ENCODE data around the gene SPATA22. TPM values are rescaled to one million over a fixed set of nuclear protein-coding genes. Genes with fewer than 3 reads are reported as not detected.

The SPATA22 gene
- total and polyA plus RNA-seq, 12 donors, result 0.09 to 3.1 (median 0.37) TPM; not detected in 2

GRCh38 chr17:3507071-3507470 is 35.5 kb upstream of the SPATA22 start:
- H3K27ac ChIP-seq, result no peak overlapping the region
- H3K36me3 ChIP-seq, result no peaks in the 10 kb centered on the region
- peaks cover 3 to 12% (median 8%) of the 10 kb centered on the region in 9 donors for H3K4me1 ChIP-seq
- H3K4me3 ChIP-seq, result no peak overlapping the region
- H3K9me3 ChIP-seq, result no peaks in the 10 kb centered on the region
- intact Hi-C loops (cut with DNase I), result no loop called here
- no peak for ATAC-seq
- no peak for DNase-seq
- no peak for TF ChIP-seq CTCF (IDR thresholded peaks at IDR 0.05)
- 76 to 81% methylated on average over 1 of the region's 1 CpG for WGBS, 2 donors
- no peaks in the 10 kb centered on the region for H3K27me3 ChIP-seq

- ATAC-seq, result no peak
- intact Hi-C loops (cut with DNase I), result no loop called here
Observed at GRCh38 chr17:3506054-3506453, 34.4 kb upstream of the SPATA22 start.

GRCh38 chr17:3505008-3505407 is 33.4 kb upstream of the SPATA22 start:
- Histone ChIP-seq H3K9me3 (peaks cover 0 to 11% (median 0%) of the 10 kb centered on the region in 11 donors), H3K36me3 (no peaks in the 10 kb centered on the region), H3K4me1 (no peaks in the 10 kb centered on the region), H3K27ac (no peak overlapping the region), H3K27me3 (no peaks in the 10 kb centered on the region), H3K4me3 (no peak overlapping the region)
- no peak for TF ChIP-seq CTCF (IDR thresholded peaks at IDR 0.05)
- 88 to 90% methylated on average over 7 of the region's 7 CpGs for WGBS, 2 donors
- intact Hi-C loops (cut with DNase I), result no loop called here
- DNase-seq (no peak), ATAC-seq (no peak)

More at GRCh38 chr17:3506054-3506453, 34.4 kb upstream of the SPATA22 start:
- H3K4me1 ChIP-seq, result peaks cover 0 to 2% (median 0%) of the 10 kb centered on the region in 9 donors
- no peak for DNase-seq
- no peaks in the 10 kb centered on the region for H3K27me3 ChIP-seq
- 93 to 98% methylated on average over 2 of the region's 2 CpGs for WGBS, 2 donors
- no peaks in the 10 kb centered on the region for H3K36me3 ChIP-seq
- no peak overlapping the region for H3K4me3 ChIP-seq
- TF ChIP-seq CTCF (IDR thresholded peaks at IDR 0.05), result no peak
- no peak overlapping the region for H3K27ac ChIP-seq
- peaks cover 0 to 3% (median 0%) of the 10 kb centered on the region in 11 donors for H3K9me3 ChIP-seq

- Histone ChIP-seq H3K4me1 (no peaks in the 10 kb centered on the region), H3K36me3 (no peaks in the 10 kb centered on the region), H3K4me3 (no peak overlapping the region), H3K27ac (no peak overlapping the region), H3K9me3 (peaks cover 0 to 11% (median 0%) of the 10 kb centered on the region in 11 donors), H3K27me3 (no peaks in the 10 kb centered on the region)
- intact Hi-C loops (cut with DNase I), result no loop called here
- DNase-seq (no peak), ATAC-seq (no peak)
- no peak for TF ChIP-seq CTCF (IDR thresholded peaks at IDR 0.05)
- WGBS, 2 donors, result 53 to 61% methylated on average over 1 of the region's 1 CpG
Observed at GRCh38 chr17:3503285-3503684, 31.7 kb upstream of the SPATA22 start.
